H1 (cell line): ENCODE measurements around the gene ZNF2. TPM values are rescaled to one million over a fixed set of nuclear protein-coding genes. Genes with fewer than 3 reads are reported as not detected.

Experiments used
- CTCF ChIA-PET: fragments of 300-600 bp; sonication (Branson Sonifier 250); formaldehyde crosslinking; loops from one replicate; lab custom pipeline; 2021; ENCODE audit not compliant: partially characterized antibody; lab: Charles Lee
- POLR2A ChIA-PET: fragments of 300-600 bp; sonication (Branson Sonifier 250); formaldehyde crosslinking; loops from one replicate; lab custom pipeline; 2021; ENCODE audit warnings: inconsistent platforms; ENCODE audit not compliant: partially characterized antibody; lab: Charles Lee
- DNase-seq, 2 experiments: peaks; one replicate each; pipeline versions ENCODE4 v3.0.0 to v3.0.0-alpha.2; 2010 to 2022; ENCODE audit warnings: low spot score in 2 of 2, low read depth in 1 of 2, mixed read lengths in 1 of 2
- FAIRE-seq: peaks from 2 replicates; lab custom pipeline; 2011; peaks lifted over from hg19 to GRCh38; lab: Jason Lieb, UNC
- H2AFZ ChIP-seq: 2 replicates; pipeline ENCODE4 v1.8.1; 2012; ENCODE audit warnings: low read length, inconsistent platforms
- H2AK5ac ChIP-seq: 2 replicates; pipeline ENCODE4 v1.6.1; 2013; ENCODE audit warnings: low read depth, low read length
- H2BK120ac ChIP-seq: replicated peaks from 2 replicates; pipeline ENCODE3; 2013; ENCODE audit warnings: low read depth, low read length, inconsistent platforms
- H2BK12ac ChIP-seq: 2 replicates; pipeline ENCODE4 v1.6.1; 2013; ENCODE audit warnings: low read depth, low read length
- H2BK15ac ChIP-seq: 2 replicates; pipeline ENCODE4 v1.6.1; 2013; ENCODE audit warnings: low read length
- H2BK20ac ChIP-seq: 2 replicates; pipeline ENCODE4 v1.6.1; 2013; ENCODE audit warnings: low read length
- H2BK5ac ChIP-seq: 2 replicates; pipeline ENCODE4 v1.6.1; 2013; ENCODE audit warnings: low read depth, low read length
- H3K14ac ChIP-seq: 2 replicates; pipeline ENCODE4 v1.6.1; 2013; ENCODE audit warnings: inconsistent platforms; ENCODE audit not compliant: insufficient read length
- H3K18ac ChIP-seq: 2 replicates; pipeline ENCODE4 v1.6.1; 2013; ENCODE audit warnings: low read length; ENCODE audit errors: extremely low read depth
- H3K23ac ChIP-seq: 2 replicates; pipeline ENCODE4 v1.6.1; 2013; ENCODE audit warnings: inconsistent platforms; ENCODE audit not compliant: insufficient read length
- H3K23me2 ChIP-seq: 2 replicates; pipeline ENCODE4 v1.6.1; 2013; ENCODE audit warnings: low read depth, low read length
- H3K27ac ChIP-seq: 2 replicates; pipeline ENCODE4 v1.6.1; 2011; ENCODE audit warnings: low read depth, low read length, inconsistent platforms
- H3K27me3 ChIP-seq, 4 experiments: replicated peaks in 1 of 4; 1 replicate in 1 of 4; 2 replicates in 3 of 4; pipeline versions ENCODE4 v1.6.1 to v1.8.1; 2011 to 2013; ENCODE audit warnings: low read length in 3 of 4, mild to moderate bottlenecking in 3 of 4, inconsistent platforms in 2 of 4, mixed read lengths in 2 of 4, moderate library complexity in 1 of 4; ENCODE audit not compliant: control insufficient read depth in 3 of 4, insufficient read depth in 3 of 4; ENCODE audit errors: extremely low read depth in 1 of 4
- H3K36me3 ChIP-seq, 4 experiments: 2 replicates each; pipeline versions ENCODE4 v1.6.1 to v1.8.1; 2011 to 2013; ENCODE audit warnings: mild to moderate bottlenecking in 4 of 4, low read length in 3 of 4, moderate library complexity in 2 of 4, control low read depth in 1 of 4, inconsistent platforms in 1 of 4; ENCODE audit not compliant: insufficient read depth in 4 of 4, control insufficient read depth in 2 of 4
- H3K4ac ChIP-seq: replicated peaks from 2 replicates; pipeline ENCODE3; 2013; ENCODE audit warnings: low read length, low read depth, mixed read lengths, inconsistent platforms; ENCODE audit not compliant: insufficient read length
- H3K4me1 ChIP-seq, 4 experiments: replicated peaks in 1 of 4; 1 replicate in 1 of 4; 2 replicates in 3 of 4; pipeline versions ENCODE4 v1.6.1 to v1.8.1; 2011 to 2013; ENCODE audit warnings: low read length in 3 of 4, inconsistent platforms in 2 of 4, mixed read lengths in 1 of 4; ENCODE audit not compliant: insufficient read depth in 4 of 4, control insufficient read depth in 3 of 4
- H3K4me2 ChIP-seq, 2 experiments: 2 replicates each; pipeline versions ENCODE4 v1.6.1 to v1.8.1; 2011 to 2013; ENCODE audit warnings: low read depth in 2 of 2, low read length in 2 of 2, control low read depth in 1 of 2, inconsistent platforms in 1 of 2, mild to moderate bottlenecking in 1 of 2; ENCODE audit not compliant: insufficient read depth in 1 of 2
- H3K4me3 ChIP-seq, 4 experiments: fragments of 200-600, 300-600 bp in 1 of 4; sonication (generic), shearing (Covaris generic), sonication (Bioruptor Twin) in 1 of 4; 2 replicates each; pipeline versions ENCODE4 v1.5.1 to v1.8.1; 2011 to 2016; ENCODE audit warnings: low read length in 4 of 4, low read depth in 3 of 4, control low read depth in 2 of 4, inconsistent platforms in 2 of 4, mild to moderate bottlenecking in 2 of 4, mixed read lengths in 1 of 4, moderate library complexity in 1 of 4; ENCODE audit not compliant: insufficient read depth in 2 of 4; ENCODE audit errors: extremely low read depth in 1 of 4
- H3K56ac ChIP-seq: replicated peaks from 2 replicates; pipeline ENCODE3; 2013; ENCODE audit warnings: low read depth, mild to moderate bottlenecking, mixed read lengths, low read length, inconsistent platforms; ENCODE audit not compliant: insufficient read length
- H3K79me1 ChIP-seq: 2 replicates; pipeline ENCODE4 v1.6.1; 2013; ENCODE audit warnings: low read depth, low read length, control low read depth
- H3K79me2 ChIP-seq, 2 experiments: 2 replicates each; pipeline versions ENCODE4 v1.6.1 to v1.8.1; 2012 to 2013; ENCODE audit warnings: low read length in 2 of 2, mild to moderate bottlenecking in 2 of 2, inconsistent platforms in 1 of 2; ENCODE audit not compliant: insufficient read depth in 2 of 2, control insufficient read depth in 1 of 2
- H3K9ac ChIP-seq, 4 experiments: replicated peaks in 1 of 4; 1 replicate in 1 of 4; 2 replicates in 3 of 4; pipeline versions ENCODE4 v1.6.1 to v1.8.1; 2011 to 2013; ENCODE audit warnings: low read depth in 3 of 4, low read length in 3 of 4, control low read depth in 2 of 4, mild to moderate bottlenecking in 2 of 4, moderate library complexity in 2 of 4, inconsistent platforms in 1 of 4; ENCODE audit errors: extremely low read depth in 1 of 4
- H3K9me3 ChIP-seq, 2 experiments: 2 replicates each; pipeline versions ENCODE4 v1.6.1 to v1.8.1; 2012 to 2013; ENCODE audit warnings: mild to moderate bottlenecking in 2 of 2, moderate library complexity in 2 of 2, control low read depth in 1 of 2, inconsistent platforms in 1 of 2, low read depth in 1 of 2, low read length in 1 of 2, mixed read lengths in 1 of 2; ENCODE audit not compliant: insufficient read depth in 2 of 2
- H4K20me1 ChIP-seq, 2 experiments: replicated peaks in 1 of 2; 2 replicates each; pipeline versions ENCODE3 to v1.8.1; 2011 to 2013; ENCODE audit warnings: inconsistent platforms in 2 of 2, low read length in 2 of 2, mild to moderate bottlenecking in 1 of 2; ENCODE audit not compliant: insufficient read depth in 2 of 2, control insufficient read depth in 1 of 2
- H4K5ac ChIP-seq: 2 replicates; pipeline ENCODE4 v1.6.1; 2013; ENCODE audit warnings: low read length, low read depth, mixed read lengths, inconsistent platforms; ENCODE audit not compliant: insufficient read length
- H4K8ac ChIP-seq: 2 replicates; pipeline ENCODE4 v1.8.0; 2013; ENCODE audit warnings: mild to moderate bottlenecking, moderate library complexity, low read length, inconsistent platforms; ENCODE audit not compliant: insufficient read depth; ENCODE audit errors: extremely low read depth
- H4K91ac ChIP-seq: replicated peaks from 2 replicates; pipeline ENCODE3; 2013; ENCODE audit warnings: low read length, mixed read lengths, inconsistent platforms; ENCODE audit not compliant: insufficient read length
- ASH2L ChIP-seq: fragments of 200-600, 300-600 bp; sonication (generic); IDR thresholded peaks from one replicate; pipeline ENCODE4 v1.7.1; 2017; ENCODE audit warnings: low read length
- CEBPB ChIP-seq: IDR thresholded peaks from 2 replicates; pipeline ENCODE4 v1.6.1; 2012; ENCODE audit warnings: low read depth, low read length
- CHD2 ChIP-seq: IDR thresholded peaks from 2 replicates; pipeline ENCODE4 v1.6.1; 2012; ENCODE audit warnings: low read length, improper control_type of control experiment
- RBBP5 ChIP-seq: IDR thresholded peaks from 2 replicates; pipeline ENCODE4 v1.7.1; 2012; ENCODE audit warnings: low read depth, mild to moderate bottlenecking, inconsistent platforms, low read length, moderate library complexity, borderline replicate concordance
- SAP30 ChIP-seq: fragments of 300-600 bp; sonication (generic); IDR thresholded peaks from 2 replicates; pipeline ENCODE4 v1.7.1; 2012; ENCODE audit warnings: low read length, moderate library complexity, mild to moderate bottlenecking, inconsistent platforms; ENCODE audit not compliant: insufficient read depth, insufficient replicate concordance
- SP2 ChIP-seq: IDR thresholded peaks from 2 replicates; pipeline ENCODE4 v1.6.1; 2012; ENCODE audit warnings: mild to moderate bottlenecking, low read length, inconsistent platforms
- SP4 ChIP-seq: IDR thresholded peaks from 2 replicates; pipeline ENCODE4 v1.6.1; 2012; ENCODE audit warnings: low read length, inconsistent platforms
- SRF ChIP-seq: IDR thresholded peaks from 2 replicates; pipeline ENCODE4 v1.6.1; 2011; ENCODE audit warnings: mild to moderate bottlenecking, low read depth, low read length, moderate library complexity
- TBP ChIP-seq: IDR thresholded peaks from 2 replicates; pipeline ENCODE4 v1.6.1; 2011; ENCODE audit warnings: low read depth, low read length, improper control_type of control experiment
- USF2 ChIP-seq: IDR thresholded peaks from 2 replicates; pipeline ENCODE4 v1.6.1; 2011; ENCODE audit warnings: low read length, improper control_type of control experiment
- WGBS, 2 experiments: shearing (Covaris generic) in 1 of 2; methylation state at CpG; one replicate each; pipeline versions ENCODE4 v1.1.6 to v1.1.7; 2013 to 2015; ENCODE audit warnings: low lambda C conversion rate in 2 of 2, mixed read lengths in 2 of 2, inconsistent platforms in 1 of 2, low coverage in 1 of 2, missing lambda C conversion rate in 1 of 2; ENCODE audit not compliant: insufficient replicate concordance in 2 of 2, insufficient coverage in 1 of 2, insufficient read length in 1 of 2; ENCODE audit errors: extremely low coverage in 1 of 2, missing lambda C conversion rate in 1 of 2; 5-methylcytosine and 5-hydroxymethylcytosine counted together
- polyA plus RNA-seq, 7 experiments: library from polyadenylated mRNA; depleted of rRNA in 3 of 7; stranded (reverse) in 5 of 7; unstranded in 2 of 7; fragments of >200 nt in 5 of 7; fragments of 200-250 nt in 2 of 7; gene quantifications; 1 replicate in 5 of 7; 2 replicates in 1 of 7; 4 replicates in 1 of 7; pipeline versions ENCODE4 v1.2.1 to v1.2.3, GENCODE V29; 2011 to 2013; ENCODE audit warnings: missing spikeins in 2 of 7, mixed read lengths in 2 of 7
- total RNA-seq: library from RNA; stranded (reverse); fragmentation: NEBNext Ultra II Directional; extraction: Animal tissue kit (Norgen Biotek cat#: 25700); gene quantifications from 2 replicates; pipeline ENCODE4 v1.2.1, GENCODE V29; 2021
- TF ChIP-seq, protein P1 (sequence below): IDR thresholded peaks from 2 replicates; pipeline ENCODE4 v1.6.1; 2012; ENCODE audit warnings: low read length, inconsistent platforms
- TF ChIP-seq, protein P2 (sequence below): IDR thresholded peaks from 2 replicates; pipeline ENCODE4 v1.6.1; 2011; ENCODE audit warnings: low read depth, mild to moderate bottlenecking, low read length; ENCODE audit not compliant: insufficient read depth

The ZNF2 gene
- total and polyA plus RNA-seq, 2 of the 8 experiments (the other 6 are each of a cell fraction or from before 2014, with no cell fraction given): 1.3 to 3.0 TPM

GRCh38 chr2:95179451-95179850 lies 13.8 kb downstream of the ZNF2 start:
- Histone ChIP-seq H3K79me2 (no peaks in the 10 kb centered on the region), H2BK120ac (no peak overlapping the region), H3K18ac (no peak overlapping the region), H2AK5ac (no peak overlapping the region), H3K9ac (no peak overlapping the region), H3K79me1 (0 out of 2 replicates have a peak, but pooled peaks cover 2% of the 10 kb centered on the region), H2BK12ac (no peak overlapping the region), H4K20me1 (no peaks in the 10 kb centered on the region), H3K23me2 (no peaks in the 10 kb centered on the region), H3K4ac (no peak overlapping the region), H3K4me2 (no peak overlapping the region), H3K36me3 (peaks cover 0 to 27% (median 12%) of the 10 kb centered on the region in 4 experiments; a peak in 7 of 8 replicates), H3K27ac (no peak overlapping the region), H3K9me3 (peaks cover 47 to 62% of the 10 kb centered on the region in 2 experiments), H3K23ac (no peak overlapping the region), H2AFZ (no peak overlapping the region), H3K4me3 (no peak overlapping the region), H2BK15ac (no peak overlapping the region), H4K91ac (no peak overlapping the region), H3K56ac (no peak overlapping the region), H3K14ac (no peak overlapping the region), H2BK5ac (no peak overlapping the region), H3K4me1 (no peaks in the 10 kb centered on the region), H3K27me3 (no peaks in the 10 kb centered on the region), H2BK20ac (no peak overlapping the region), H4K8ac (no peak overlapping the region), H4K5ac (no peak overlapping the region)
- CTCF ChIA-PET: no interaction called here
- no peak for DNase-seq
- 90% methylated on average over 7 of the region's 7 CpGs; no CpG with 5 or more reads in 1 of the 2 experiments for WGBS, 2 experiments
- FAIRE-seq: no peak
- POLR2A ChIA-PET: no interaction called here
- TF ChIP-seq SP4 (no peak), SP2 (no peak), SAP30 (no peak), TBP (no peak), USF2 (no peak), ASH2L (no peak), CHD2 (no peak), RBBP5 (no peak), CEBPB (no peak), SRF (no peak)
- TF ChIP-seq, protein P1, sequence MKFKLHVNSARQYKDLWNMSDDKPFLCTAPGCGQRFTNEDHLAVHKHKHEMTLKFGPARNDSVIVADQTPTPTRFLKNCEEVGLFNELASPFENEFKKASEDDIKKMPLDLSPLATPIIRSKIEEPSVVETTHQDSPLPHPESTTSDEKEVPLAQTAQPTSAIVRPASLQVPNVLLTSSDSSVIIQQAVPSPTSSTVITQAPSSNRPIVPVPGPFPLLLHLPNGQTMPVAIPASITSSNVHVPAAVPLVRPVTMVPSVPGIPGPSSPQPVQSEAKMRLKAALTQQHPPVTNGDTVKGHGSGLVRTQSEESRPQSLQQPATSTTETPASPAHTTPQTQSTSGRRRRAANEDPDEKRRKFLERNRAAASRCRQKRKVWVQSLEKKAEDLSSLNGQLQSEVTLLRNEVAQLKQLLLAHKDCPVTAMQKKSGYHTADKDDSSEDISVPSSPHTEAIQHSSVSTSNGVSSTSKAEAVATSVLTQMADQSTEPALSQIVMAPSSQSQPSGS: no peak
- TF ChIP-seq, protein P2, sequence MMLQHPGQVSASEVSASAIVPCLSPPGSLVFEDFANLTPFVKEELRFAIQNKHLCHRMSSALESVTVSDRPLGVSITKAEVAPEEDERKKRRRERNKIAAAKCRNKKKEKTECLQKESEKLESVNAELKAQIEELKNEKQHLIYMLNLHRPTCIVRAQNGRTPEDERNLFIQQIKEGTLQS: no peak
